Activated CD4-positive, alpha-beta memory T cell treated with anti-CD3 and anti-CD28 coated beads for 36 hours (primary cell): ENCODE data around the gene BABAM2. TPM values are rescaled to one million over a fixed set of nuclear protein-coding genes. Genes with fewer than 3 reads are reported as not detected.
"Not testable (repeated sequence)": the region's sequence is repeated elsewhere in the genome, so short reads cannot be mapped to it uniquely, and the experiment has no call there.

Source experiments
- CTCF ChIA-PET: fragments of 350-600 bp; sonication (Branson Sonifier 250); formaldehyde crosslinking; loops from one replicate; lab custom pipeline; 2021; ENCODE audit warnings: antibody characterized with exemption, inconsistent platforms; lab: Charles Lee
- POLR2A ChIA-PET: fragments of 350-600 bp; sonication (Branson Sonifier 250); formaldehyde crosslinking; loops from one replicate; lab custom pipeline; 2021; ENCODE audit warnings: antibody characterized with exemption; lab: Charles Lee
- DNase-seq: peaks from one replicate; pipeline ENCODE4 v3.0.0-alpha.2; 2020
- H3K27ac Mint-ChIP-seq: one replicate; pipeline ENCODE4 v1.8.0; 2021; ENCODE audit warnings: mixed read lengths
- H3K27me3 Mint-ChIP-seq: one replicate; pipeline ENCODE4 v1.8.0; 2021; ENCODE audit warnings: mixed read lengths
- H3K36me3 Mint-ChIP-seq: one replicate; pipeline ENCODE4 v1.8.0; 2021; ENCODE audit warnings: mixed read lengths
- H3K4me1 Mint-ChIP-seq: one replicate; pipeline ENCODE4 v1.8.0; 2021; ENCODE audit warnings: low read depth, mixed read lengths
- H3K4me3 Mint-ChIP-seq: one replicate; pipeline ENCODE4 v1.8.0; 2021; ENCODE audit warnings: mild to moderate bottlenecking, mixed read lengths
- H3K9me3 Mint-ChIP-seq: one replicate; pipeline ENCODE4 v1.8.0; 2021; ENCODE audit warnings: mixed read lengths
- intact Hi-C: fragments of 100-400 bp; cut with micrococcal nuclease; formaldehyde crosslinking; loops from one replicate; pipeline ENCODE4 v1.15.1; 2023
- total RNA-seq, 2 experiments: library from RNA; stranded (reverse); gene quantifications; one replicate each; pipeline ENCODE4 v1.2.3, GENCODE V29; 2021

Gene BABAM2
- total RNA-seq, 2 experiments from 2014 or later: 72.3 to 76.6 TPM

- Mint-ChIP-seq H3K27me3 (no peaks in the 10 kb centered on the region), H3K36me3 (peaks cover 16% of the 10 kb centered on the region), H3K27ac (no peak overlapping the region), H3K4me1 (peaks cover 21% of the 10 kb centered on the region), H3K4me3 (no peak overlapping the region), H3K9me3 (no peaks in the 10 kb centered on the region)
- intact Hi-C loops: no loop called here
- ChIA-PET POLR2A (no interaction called here), CTCF (no interaction called here)
- DNase-seq: no peak
Observed at GRCh38 chr2:28326469-28326805, 435.9 kb downstream of the BABAM2 start.

GRCh38 chr2:28326881-28327505 lies 436.5 kb downstream of the BABAM2 start:
- Mint-ChIP-seq H3K27ac (no peak overlapping the region), H3K9me3 (no peaks in the 10 kb centered on the region), H3K27me3 (no peaks in the 10 kb centered on the region), H3K36me3 (peaks cover 16% of the 10 kb centered on the region), H3K4me1 (peaks cover 21% of the 10 kb centered on the region), H3K4me3 (no peak overlapping the region)
- POLR2A ChIA-PET: no interaction called here
- CTCF ChIA-PET: no interaction called here
- no peak for DNase-seq
- intact Hi-C loops: no loop called here

GRCh38 chr2:28327581-28327955 lies 437.0 kb downstream of the BABAM2 start:
- POLR2A ChIA-PET: no interaction called here
- intact Hi-C loops: no loop called here

DNA sequence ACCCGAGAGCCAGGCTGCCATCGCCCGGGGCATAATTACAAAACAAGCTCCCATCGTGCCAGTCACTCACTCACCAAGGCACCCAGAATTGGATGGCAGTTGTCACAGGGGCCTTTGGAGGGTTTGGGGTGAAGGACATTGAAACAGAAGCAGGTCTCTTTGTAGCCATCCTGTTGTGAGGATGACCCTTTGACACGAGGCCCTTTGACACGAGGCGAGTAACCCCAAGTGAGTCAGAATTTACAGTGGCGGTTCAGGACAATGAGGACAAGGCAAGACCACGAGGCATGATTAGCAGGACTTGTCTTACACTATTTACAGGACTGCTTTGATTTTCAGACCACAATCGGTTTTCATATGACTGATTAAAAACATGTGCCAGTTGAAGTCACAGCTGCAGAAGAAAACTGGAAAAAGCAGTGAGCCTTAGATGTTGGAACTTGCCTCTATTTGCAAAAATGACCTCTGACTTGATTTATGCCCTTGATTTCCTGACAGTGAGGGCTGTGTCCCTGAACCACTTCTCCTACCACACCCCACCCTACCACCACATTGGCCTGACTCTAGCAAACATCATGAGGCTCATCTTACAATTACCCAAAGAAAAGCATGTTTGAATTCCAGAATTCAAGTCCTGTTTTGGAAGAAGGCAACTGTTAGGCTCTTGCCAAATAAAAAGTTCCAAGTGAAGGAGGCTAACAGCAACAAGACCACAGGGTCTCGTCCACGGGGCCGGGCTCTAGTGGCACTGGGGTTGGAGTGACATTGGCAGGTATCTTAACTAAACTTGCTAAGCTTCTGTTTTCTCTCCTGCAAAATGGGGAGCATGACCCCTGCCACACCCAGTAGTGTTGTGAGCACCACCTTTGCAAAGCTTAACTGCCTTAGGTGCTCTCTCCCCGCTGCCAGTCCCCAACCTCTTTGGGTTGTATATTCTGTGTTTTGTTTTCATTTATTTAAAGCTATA lies 437.7 kb downstream of the BABAM2 start:
- ChIA-PET CTCF (interaction anchor here (0.5 kb wide), 1 partner anchor 683 kb away, joined by 3 read pairs; no protein-coding TSS in a partner anchor), POLR2A (no interaction called here)
- Mint-ChIP-seq H3K27ac (no peak overlapping the region), H3K4me1 (peaks cover 21% of the 10 kb centered on the region), H3K4me3 (no peak overlapping the region), H3K27me3 (no peaks in the 10 kb centered on the region), H3K9me3 (no peaks in the 10 kb centered on the region), H3K36me3 (peaks cover 16% of the 10 kb centered on the region)
- no peak for DNase-seq
- intact Hi-C loops: no loop called here

More at GRCh38 chr2:28327581-28327955, 437.0 kb downstream of the BABAM2 start:
- Mint-ChIP-seq H3K27ac (no peak overlapping the region), H3K9me3 (no peaks in the 10 kb centered on the region), H3K4me1 (peaks cover 21% of the 10 kb centered on the region), H3K4me3 (no peak overlapping the region), H3K27me3 (no peaks in the 10 kb centered on the region), H3K36me3 (peaks cover 16% of the 10 kb centered on the region)
- CTCF ChIA-PET: no interaction called here
- no peak for DNase-seq

GRCh38 chr2:28329184-28329583 lies 438.7 kb downstream of the BABAM2 start:
- intact Hi-C loops: no loop called here

GRCh38 chr2:28330722-28331121 lies 440.2 kb downstream of the BABAM2 start:
- H3K27ac Mint-ChIP-seq, H3K27me3 Mint-ChIP-seq, H3K9me3 Mint-ChIP-seq, DNase-seq, H3K4me3 Mint-ChIP-seq, POLR2A ChIA-PET, CTCF ChIA-PET, intact Hi-C loops: not testable (repeated sequence)
- Mint-ChIP-seq H3K36me3 (peaks cover 16% of the 10 kb centered on the region), H3K4me1 (peaks cover 21% of the 10 kb centered on the region)

More at GRCh38 chr2:28329184-28329583, 438.7 kb downstream of the BABAM2 start:
- no peaks in the 10 kb centered on the region for H3K9me3 Mint-ChIP-seq
- no peaks in the 10 kb centered on the region for H3K27me3 Mint-ChIP-seq
- no peak overlapping the region for H3K4me3 Mint-ChIP-seq
- no peak for DNase-seq
- peaks cover 21% of the 10 kb centered on the region for H3K4me1 Mint-ChIP-seq
- H3K27ac Mint-ChIP-seq: no peak overlapping the region
- ChIA-PET CTCF (interaction anchor here (0.5 kb wide), 1 partner anchor 684 kb away, joined by 3 read pairs; no protein-coding TSS in a partner anchor), POLR2A (no interaction called here)
- peaks cover 16% of the 10 kb centered on the region for H3K36me3 Mint-ChIP-seq

- H3K27me3 Mint-ChIP-seq, H3K27ac Mint-ChIP-seq, CTCF ChIA-PET, intact Hi-C loops, DNase-seq, POLR2A ChIA-PET, H3K9me3 Mint-ChIP-seq, H3K4me3 Mint-ChIP-seq: not testable (repeated sequence)
- Mint-ChIP-seq H3K36me3 (peaks cover 16% of the 10 kb centered on the region), H3K4me1 (peaks cover 11% of the 10 kb centered on the region)
Observed at GRCh38 chr2:28331797-28332196, 441.3 kb downstream of the BABAM2 start.

GRCh38 chr2:28332696-28333095 lies 442.2 kb downstream of the BABAM2 start:
- CTCF ChIA-PET: no interaction called here
- no peak for DNase-seq
- Mint-ChIP-seq H3K27me3 (no peaks in the 10 kb centered on the region), H3K27ac (no peak overlapping the region), H3K4me3 (no peak overlapping the region), H3K4me1 (peaks cover 10% of the 10 kb centered on the region), H3K36me3 (peaks cover 13% of the 10 kb centered on the region), H3K9me3 (no peaks in the 10 kb centered on the region)
- intact Hi-C loops: no loop called here
- POLR2A ChIA-PET: no interaction called here

GRCh38 chr2:28333606-28334526 lies 443.3 kb downstream of the BABAM2 start:
- no peak overlapping the region for H3K27ac Mint-ChIP-seq
- intact Hi-C loops: no loop called here
- no peak for DNase-seq
- CTCF ChIA-PET: interaction anchor here (1.0 kb wide), 1 partner anchor 119 kb away, joined by 3 read pairs; no protein-coding TSS in a partner anchor
- H3K36me3 Mint-ChIP-seq: peaks cover 12% of the 10 kb centered on the region
- no peaks in the 10 kb centered on the region for H3K9me3 Mint-ChIP-seq
- no peaks in the 10 kb centered on the region for H3K27me3 Mint-ChIP-seq
- POLR2A ChIA-PET: no interaction called here
- H3K4me3 Mint-ChIP-seq: no peak overlapping the region
- peaks cover 4% of the 10 kb centered on the region for H3K4me1 Mint-ChIP-seq

DNA sequence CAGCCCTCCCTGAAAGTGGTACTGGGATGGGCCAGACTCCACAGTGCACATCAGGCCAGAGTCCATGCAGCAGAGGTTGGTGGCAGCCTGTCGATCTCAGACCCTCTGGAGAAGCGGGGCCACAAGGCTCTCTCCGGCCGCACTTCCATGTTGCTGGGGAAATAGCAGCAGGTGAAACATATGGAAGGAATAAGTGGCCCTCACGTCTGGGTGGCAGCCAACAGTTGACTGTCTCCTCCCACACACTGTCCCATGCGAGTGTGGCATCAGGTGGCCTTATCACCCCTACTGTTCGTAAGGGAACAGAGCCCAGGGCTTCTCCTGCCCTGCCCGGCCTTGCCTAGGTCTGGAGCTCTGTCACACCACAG lies 444.0 kb downstream of the BABAM2 start:
- ChIA-PET CTCF (interaction anchor here (1.0 kb wide), 1 partner anchor 118 kb away, joined by 3 read pairs; no protein-coding TSS in a partner anchor), POLR2A (no interaction called here)
- H3K36me3 Mint-ChIP-seq: peaks cover 6% of the 10 kb centered on the region
- no peaks in the 10 kb centered on the region for H3K9me3 Mint-ChIP-seq
- H3K27me3 Mint-ChIP-seq: no peaks in the 10 kb centered on the region
- no peak overlapping the region for H3K4me3 Mint-ChIP-seq
- no peak overlapping the region for H3K27ac Mint-ChIP-seq
- no peaks in the 10 kb centered on the region for H3K4me1 Mint-ChIP-seq
- intact Hi-C loops: no loop called here
- DNase-seq: no peak

GRCh38 chr2:28335265-28335664 lies 444.7 kb downstream of the BABAM2 start:
- H3K27ac Mint-ChIP-seq, H3K9me3 Mint-ChIP-seq, H3K27me3 Mint-ChIP-seq, H3K4me1 Mint-ChIP-seq, POLR2A ChIA-PET, H3K36me3 Mint-ChIP-seq, intact Hi-C loops, H3K4me3 Mint-ChIP-seq, DNase-seq: not testable (repeated sequence)
- CTCF ChIA-PET: interaction anchor here (0.6 to 1.0 kb wide), 2 partner anchors 11 to 118 kb away, joined by 3 read pairs; no protein-coding TSS in a partner anchor
